PFSK-1 (cell line): ENCODE data around the gene CASZ1.

ENCODE experiments used
- POLR2AphosphoS5 ChIP-seq: IDR thresholded peaks from 2 replicates; pipeline ENCODE4 v1.6.1; 2012; ENCODE audit warnings: low read depth, mild to moderate bottlenecking, control low read depth, low read length, moderate library complexity
- SIN3A ChIP-seq: IDR thresholded peaks from 2 replicates; pipeline ENCODE4 v1.6.1; 2012; ENCODE audit warnings: mild to moderate bottlenecking, low read length, moderate library complexity, borderline replicate concordance; ENCODE audit not compliant: insufficient read depth
- TAF1 ChIP-seq: IDR thresholded peaks from 2 replicates; pipeline ENCODE4 v1.6.1; 2012; ENCODE audit warnings: low read length, control low read depth, borderline replicate concordance; ENCODE audit not compliant: insufficient read depth
- TF ChIP-seq, protein P1 (sequence below), 2 experiments: IDR thresholded peaks; 2 replicates each; pipeline versions ENCODE4 v1.6.1 to v1.8.0; 2011 to 2012; ENCODE audit warnings: low read depth in 2 of 2, low read length in 2 of 2, control low read depth in 1 of 2, inconsistent platforms in 1 of 2, mild to moderate bottlenecking in 1 of 2, moderate library complexity in 1 of 2; ENCODE audit not compliant: insufficient read depth in 1 of 2

DNA sequence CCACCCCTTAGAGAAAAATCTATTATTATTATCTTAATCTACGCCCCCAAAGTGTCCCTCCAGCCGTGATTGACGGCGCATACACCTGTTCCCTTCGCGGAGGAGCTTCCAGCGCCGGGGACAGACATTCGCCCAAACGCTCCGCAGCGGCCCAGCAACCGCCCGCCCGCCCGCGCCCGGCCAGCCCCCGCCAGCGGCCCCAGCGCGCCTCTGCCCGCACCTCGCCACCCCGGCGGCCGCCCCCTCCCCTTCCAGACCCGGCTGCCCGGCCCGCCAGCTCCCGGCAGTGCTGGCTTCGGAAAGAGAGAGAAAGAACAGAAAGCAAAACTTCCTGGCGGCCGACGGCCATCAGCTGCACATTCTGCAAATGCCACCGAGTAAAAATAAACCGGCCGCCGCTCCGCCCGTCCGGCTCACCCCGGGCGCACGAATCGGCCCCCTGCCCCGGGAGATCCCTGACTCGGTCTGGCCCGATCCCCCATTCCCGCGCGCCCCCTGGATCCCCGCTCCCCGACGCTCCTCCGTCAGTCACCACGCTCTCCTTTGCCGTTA, 1.6 kb downstream of the CASZ1 start:
- TF ChIP-seq POLR2AphosphoS5 (no peak), SIN3A (no peak), TAF1 (no peak)
- TF ChIP-seq, protein P1, sequence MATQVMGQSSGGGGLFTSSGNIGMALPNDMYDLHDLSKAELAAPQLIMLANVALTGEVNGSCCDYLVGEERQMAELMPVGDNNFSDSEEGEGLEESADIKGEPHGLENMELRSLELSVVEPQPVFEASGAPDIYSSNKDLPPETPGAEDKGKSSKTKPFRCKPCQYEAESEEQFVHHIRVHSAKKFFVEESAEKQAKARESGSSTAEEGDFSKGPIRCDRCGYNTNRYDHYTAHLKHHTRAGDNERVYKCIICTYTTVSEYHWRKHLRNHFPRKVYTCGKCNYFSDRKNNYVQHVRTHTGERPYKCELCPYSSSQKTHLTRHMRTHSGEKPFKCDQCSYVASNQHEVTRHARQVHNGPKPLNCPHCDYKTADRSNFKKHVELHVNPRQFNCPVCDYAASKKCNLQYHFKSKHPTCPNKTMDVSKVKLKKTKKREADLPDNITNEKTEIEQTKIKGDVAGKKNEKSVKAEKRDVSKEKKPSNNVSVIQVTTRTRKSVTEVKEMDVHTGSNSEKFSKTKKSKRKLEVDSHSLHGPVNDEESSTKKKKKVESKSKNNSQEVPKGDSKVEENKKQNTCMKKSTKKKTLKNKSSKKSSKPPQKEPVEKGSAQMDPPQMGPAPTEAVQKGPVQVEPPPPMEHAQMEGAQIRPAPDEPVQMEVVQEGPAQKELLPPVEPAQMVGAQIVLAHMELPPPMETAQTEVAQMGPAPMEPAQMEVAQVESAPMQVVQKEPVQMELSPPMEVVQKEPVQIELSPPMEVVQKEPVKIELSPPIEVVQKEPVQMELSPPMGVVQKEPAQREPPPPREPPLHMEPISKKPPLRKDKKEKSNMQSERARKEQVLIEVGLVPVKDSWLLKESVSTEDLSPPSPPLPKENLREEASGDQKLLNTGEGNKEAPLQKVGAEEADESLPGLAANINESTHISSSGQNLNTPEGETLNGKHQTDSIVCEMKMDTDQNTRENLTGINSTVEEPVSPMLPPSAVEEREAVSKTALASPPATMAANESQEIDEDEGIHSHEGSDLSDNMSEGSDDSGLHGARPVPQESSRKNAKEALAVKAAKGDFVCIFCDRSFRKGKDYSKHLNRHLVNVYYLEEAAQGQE (IDR thresholded peaks at IDR 0.05; ENCODE audit: insufficient read depth in 1 of 2, low read depth in 2 of 2, low read length in 2 of 2) = no peak
